Jurkat, Clone E6-1 (cell line): ENCODE data around the gene TSPAN13.
"Not testable (repeated sequence)": the region's sequence is repeated elsewhere in the genome, so short reads cannot be mapped to it uniquely, and the experiment has no call there.

ENCODE experiments used
- DNase-seq: peaks from one replicate; pipeline ENCODE4 v3.0.0-alpha.2; 2011; ENCODE audit warnings: low read depth, low spot score
- H3K4me3 ChIP-seq: 2 replicates; pipeline ENCODE4 v1.5.1; 2011; ENCODE audit warnings: mild to moderate bottlenecking, low read length, control low read depth, moderate library complexity

The TSPAN13 gene

GRCh38 chr7:16769994-16770393, 16.4 kb downstream of the TSPAN13 start:
- not testable (repeated sequence) for H3K4me3 ChIP-seq, DNase-seq

GRCh38 chr7:16770657-16771329, 17.2 kb downstream of the TSPAN13 start:
- DNase-seq = no peak
- H3K4me3 ChIP-seq = no peak overlapping the region

DNA sequence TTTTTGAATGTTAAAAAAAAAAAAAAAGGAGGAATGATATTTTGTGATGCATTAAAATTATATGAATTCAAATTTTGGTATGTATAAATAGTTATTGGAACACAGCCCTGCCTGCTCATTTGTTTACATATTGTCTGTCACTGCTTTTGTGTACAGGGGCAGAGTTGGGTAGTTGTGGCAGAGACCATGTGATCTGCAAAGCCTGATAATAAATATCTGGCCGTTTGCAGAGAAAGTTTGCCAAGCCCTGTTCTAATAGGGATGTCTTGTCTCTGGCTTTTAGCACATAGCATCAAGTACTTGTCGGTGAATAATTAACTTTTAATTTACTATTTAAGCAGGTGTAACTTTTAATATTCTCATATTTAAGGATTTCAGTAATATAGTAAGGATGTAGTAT, 19.8 kb downstream of the TSPAN13 start:
- no peak overlapping the region for H3K4me3 ChIP-seq
- no peak for DNase-seq

- no peak overlapping the region for H3K4me3 ChIP-seq
- DNase-seq = no peak
Observed at GRCh38 chr7:16773884-16774283, 20.3 kb downstream of the TSPAN13 start.

DNA sequence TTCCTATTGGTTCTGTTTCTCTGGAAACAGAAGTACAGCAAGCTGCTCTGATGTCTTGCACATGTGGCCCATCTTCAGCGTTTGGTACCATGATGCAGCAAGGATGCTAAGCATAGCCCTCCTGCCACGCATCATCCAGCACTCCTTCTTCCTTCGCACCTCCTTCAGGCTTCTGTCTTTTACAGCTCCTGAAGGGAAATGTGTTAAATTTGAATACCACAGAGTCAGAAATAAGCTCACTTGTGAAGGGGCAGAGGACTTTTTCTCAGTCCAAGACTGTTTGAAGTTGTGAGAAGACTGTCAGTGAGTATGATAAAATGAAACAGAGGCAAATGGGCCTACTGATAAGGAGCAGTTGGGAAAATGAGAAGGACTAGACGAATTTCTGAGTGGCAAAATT, 20.7 kb downstream of the TSPAN13 start:
- DNase-seq = no peak
- no peak overlapping the region for H3K4me3 ChIP-seq

- no peak for DNase-seq
- no peak overlapping the region for H3K4me3 ChIP-seq
Observed at GRCh38 chr7:16774986-16775385, 21.4 kb downstream of the TSPAN13 start.

- H3K4me3 ChIP-seq = no peak overlapping the region
- no peak for DNase-seq
Observed at GRCh38 chr7:16776053-16776452, 22.5 kb downstream of the TSPAN13 start.

DNA sequence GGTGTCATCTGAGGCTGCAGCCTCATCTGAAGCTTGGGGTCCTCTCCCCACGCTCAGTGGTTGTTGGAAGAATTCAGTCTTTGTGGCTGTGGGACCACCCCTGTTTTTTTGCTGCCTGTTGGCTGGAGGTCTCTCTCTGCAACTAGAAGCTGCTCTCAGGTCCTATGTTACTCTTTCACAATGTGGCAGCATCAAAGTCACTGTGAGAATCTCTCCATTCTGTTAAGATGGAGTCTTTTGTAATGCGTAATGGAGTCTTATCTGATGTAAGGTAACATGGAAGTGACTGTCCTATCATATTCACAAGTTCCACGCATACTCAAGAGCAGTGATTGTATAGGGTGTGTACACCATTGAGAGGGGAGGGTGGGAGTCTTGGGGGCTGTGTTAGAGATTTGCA, 24.9 kb downstream of the TSPAN13 start:
- no peak for DNase-seq
- H3K4me3 ChIP-seq = no peak overlapping the region

DNA sequence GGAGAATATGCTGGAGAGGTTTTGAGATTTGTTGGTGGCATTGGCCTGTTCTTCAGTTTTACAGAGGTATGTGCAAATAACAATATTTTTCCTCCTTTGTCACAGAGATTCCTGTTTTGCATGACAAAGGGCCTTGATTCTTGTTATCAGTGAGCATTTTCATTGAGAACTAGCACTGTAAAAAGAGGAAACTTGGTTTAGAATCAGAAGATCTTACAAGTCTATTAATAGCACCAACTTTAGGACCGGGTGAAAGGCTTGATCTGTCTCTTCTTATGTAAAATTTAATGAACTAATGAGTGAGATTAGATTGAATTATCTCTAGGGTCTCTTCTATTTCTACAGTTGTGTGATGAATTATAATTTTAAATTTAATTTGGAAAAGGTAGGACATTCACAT, 25.5 kb downstream of the TSPAN13 start:
- H3K4me3 ChIP-seq = no peak overlapping the region
- no peak for DNase-seq

DNA sequence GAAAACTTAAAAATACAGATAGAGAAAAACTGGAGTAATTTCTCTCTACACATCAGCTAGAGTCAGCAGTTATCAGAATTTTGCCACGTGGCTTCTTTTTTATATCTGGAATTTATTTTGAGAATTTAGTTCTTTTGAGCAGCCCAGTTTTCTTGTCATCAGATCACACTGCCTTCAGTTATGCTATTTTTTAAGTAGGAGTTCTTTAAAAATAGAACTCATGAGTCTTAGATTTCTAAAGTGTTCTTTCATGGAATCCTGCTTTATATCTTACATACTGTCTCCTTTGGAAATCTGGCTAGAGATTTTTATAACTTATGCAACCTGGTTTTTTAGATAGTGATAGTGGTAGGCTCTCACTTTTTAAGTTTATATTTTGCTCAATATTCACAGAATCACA, 27.0 kb downstream of the TSPAN13 start:
- DNase-seq = no peak
- H3K4me3 ChIP-seq = no peak overlapping the region

GRCh38 chr7:16785321-16785720, 31.8 kb downstream of the TSPAN13 start:
- no peak for DNase-seq
- no peak overlapping the region for H3K4me3 ChIP-seq

- H3K4me3 ChIP-seq = no peak overlapping the region
- DNase-seq = no peak
Observed at GRCh38 chr7:16785846-16786245, 32.3 kb downstream of the TSPAN13 start.

GRCh38 chr7:16786257-16786656, 32.7 kb downstream of the TSPAN13 start:
- H3K4me3 ChIP-seq = no peak overlapping the region
- no peak for DNase-seq

GRCh38 chr7:16787127-16787526, 33.6 kb downstream of the TSPAN13 start:
- H3K4me3 ChIP-seq = no peak overlapping the region
- no peak for DNase-seq

DNA sequence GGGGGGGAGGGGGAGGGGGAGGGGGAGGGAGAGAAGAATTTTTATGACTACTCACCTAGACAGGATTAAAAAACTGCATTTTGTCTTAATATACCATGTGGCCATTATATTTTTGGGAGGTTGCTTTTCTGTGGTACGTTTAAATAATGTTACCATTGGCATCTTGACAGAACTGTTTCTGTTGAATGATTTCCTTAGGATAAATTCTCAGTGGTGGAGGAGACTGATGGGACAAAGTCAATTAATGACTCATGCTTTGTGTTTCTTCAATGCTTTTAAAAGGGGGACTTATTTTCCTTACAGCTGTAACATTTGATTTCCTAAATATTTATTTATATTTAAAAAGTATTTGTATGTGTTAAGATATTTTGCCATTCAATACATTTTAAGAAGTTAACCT, 37.5 kb downstream of the TSPAN13 start:
- no peak for DNase-seq
- H3K4me3 ChIP-seq = no peak overlapping the region

GRCh38 chr7:16791905-16792698, 38.5 kb downstream of the TSPAN13 start:
- no peak overlapping the region for H3K4me3 ChIP-seq
- no peak for DNase-seq

GRCh38 chr7:16794986-16795385, 41.4 kb downstream of the TSPAN13 start:
- no peak overlapping the region for H3K4me3 ChIP-seq
- DNase-seq = no peak

GRCh38 chr7:16795624-16796023, 42.1 kb downstream of the TSPAN13 start:
- no peak for DNase-seq
- no peak overlapping the region for H3K4me3 ChIP-seq

GRCh38 chr7:16801111-16801542, 47.6 kb downstream of the TSPAN13 start:
- no peak overlapping the region for H3K4me3 ChIP-seq
- peak; percentile 27 for DNase-seq

DNA sequence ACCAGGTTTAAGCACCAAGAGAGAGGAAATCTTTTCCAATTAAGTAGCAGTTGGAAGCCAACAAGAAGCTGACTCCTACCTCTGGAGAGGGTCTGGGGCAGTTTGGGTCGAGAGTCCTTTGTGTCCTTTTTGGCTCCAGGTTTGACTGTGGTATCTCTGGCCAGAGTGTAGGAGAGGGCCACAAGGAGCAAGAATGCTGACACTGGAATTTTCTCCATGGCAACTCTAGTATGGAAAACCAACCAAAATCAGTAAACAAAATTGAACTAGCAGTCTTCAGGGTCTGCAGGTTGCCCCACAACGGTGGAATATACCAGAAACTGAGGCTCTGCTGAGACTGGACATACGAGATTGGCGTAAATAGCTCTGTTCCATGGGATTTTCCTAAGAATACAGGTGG, 48.0 kb downstream of the TSPAN13 start:
- no peak overlapping the region for H3K4me3 ChIP-seq
- no peak for DNase-seq

- no peak for DNase-seq
- H3K4me3 ChIP-seq = no peak overlapping the region
Observed at GRCh38 chr7:16803125-16803524, 49.6 kb downstream of the TSPAN13 start.
